ENCODE data around the gene KIFAP3. TPM values are rescaled to one million over a fixed set of nuclear protein-coding genes. Genes with fewer than 3 reads are reported as not detected.

KIFAP3 gene
- total and polyA plus RNA-seq, 4 donors = 4.5 to 11.1 (median 6.9) TPM

DNA sequence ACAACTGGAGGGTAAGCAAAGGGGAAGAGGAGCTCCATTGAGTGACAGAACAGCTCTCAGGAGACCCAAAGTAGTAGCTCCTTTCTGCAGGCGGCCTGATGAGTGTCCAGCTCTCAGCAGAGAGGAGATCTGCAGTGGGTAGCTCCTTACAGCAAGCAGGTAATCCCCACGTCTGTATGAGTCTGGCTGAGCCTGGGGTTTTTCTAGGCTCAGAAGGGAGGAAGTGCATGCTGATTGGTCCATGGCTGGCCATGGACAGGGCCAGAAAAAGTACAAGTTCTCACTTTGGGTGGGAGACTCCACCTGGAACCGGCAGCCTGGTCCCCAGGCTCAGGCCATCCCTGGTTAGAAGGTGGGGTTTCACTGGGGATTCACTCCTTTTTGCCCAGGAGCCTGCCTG, 129.9 kb downstream of the KIFAP3 start:
- no peak overlapping the region for H3K4me3 ChIP-seq (ENCODE audit: low read depth in 1 of 3, low read length in 3 of 3)
- TF ChIP-seq EGR1 (IDR thresholded peaks at IDR 0.05; ENCODE audit: low read depth in 2 of 2) (no peak), NR2F2 (IDR thresholded peaks at IDR 0.05) (no peak)
- H3K27me3 ChIP-seq (ENCODE audit: control insufficient read depth in 4 of 4, insufficient read depth in 4 of 4, low read length in 3 of 4) = no peaks in the 10 kb centered on the region
- no peaks in the 10 kb centered on the region for H3K9me3 ChIP-seq (ENCODE audit: control insufficient read depth in 4 of 4, low read length in 3 of 4)
- no peak for DNase-seq (ENCODE audit: low spot score)
- WGBS = 92% methylated on average over 3 of the region's 3 CpGs
- H3K4me1 ChIP-seq (ENCODE audit: control insufficient read depth in 4 of 4, insufficient read depth in 4 of 4, low read length in 3 of 4) = no peaks in the 10 kb centered on the region
- H3K36me3 ChIP-seq (ENCODE audit: control insufficient read depth in 4 of 4, insufficient read depth in 3 of 4, low read depth in 1 of 4, low read length in 3 of 4) = peaks cover 0 to 5% (median 0%) of the 10 kb centered on the region in 4 donors
- H3K9ac ChIP-seq (ENCODE audit: low read depth in 1 of 2, low read length in 2 of 2) = no peak overlapping the region
- no peak overlapping the region for H3K27ac ChIP-seq (ENCODE audit: low read depth in 1 of 2, low read length in 2 of 2)

DNA sequence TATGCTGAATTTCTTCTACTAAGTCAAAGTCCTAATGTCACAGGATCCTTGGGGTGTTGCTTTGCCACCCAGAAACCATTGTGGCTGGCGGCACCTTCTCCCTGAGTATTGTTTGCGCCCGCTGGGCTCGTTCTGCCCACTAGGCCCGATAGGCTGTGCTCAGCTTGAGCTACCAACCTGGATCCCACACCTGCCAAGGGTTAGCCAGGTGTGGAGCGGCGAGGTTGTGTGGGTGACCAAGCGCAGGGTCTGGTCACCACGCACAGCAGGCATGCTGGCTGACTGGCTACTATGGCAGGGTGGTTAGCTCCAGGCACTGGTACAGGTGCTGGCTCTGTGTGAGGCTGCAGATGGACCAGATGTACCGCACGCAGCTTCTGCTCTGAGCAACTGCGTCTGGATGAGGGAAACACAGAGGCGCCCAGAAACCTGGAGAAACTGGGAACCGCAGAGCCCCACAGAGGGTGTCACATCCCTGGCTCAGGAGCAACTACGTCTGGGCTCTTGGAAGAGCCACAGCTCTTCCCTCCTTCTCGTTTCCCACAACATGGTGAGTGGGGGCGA, 130.4 kb downstream of the KIFAP3 start:
- no peaks in the 10 kb centered on the region for H3K4me1 ChIP-seq (ENCODE audit: control insufficient read depth in 4 of 4, insufficient read depth in 4 of 4, low read length in 3 of 4)
- DNase-seq (ENCODE audit: low spot score) = no peak
- no peak overlapping the region for H3K9ac ChIP-seq (ENCODE audit: low read depth in 1 of 2, low read length in 2 of 2)
- H3K36me3 ChIP-seq (ENCODE audit: control insufficient read depth in 4 of 4, insufficient read depth in 3 of 4, low read depth in 1 of 4, low read length in 3 of 4) = peaks cover 0 to 5% (median 0%) of the 10 kb centered on the region in 4 donors
- 95% methylated on average over 17 of the region's 17 CpGs for WGBS
- no peak for TF ChIP-seq YY1 (IDR thresholded peaks at IDR 0.05)
- H3K9me3 ChIP-seq (ENCODE audit: control insufficient read depth in 4 of 4, low read length in 3 of 4) = no peaks in the 10 kb centered on the region
- H3K27me3 ChIP-seq (ENCODE audit: control insufficient read depth in 4 of 4, insufficient read depth in 4 of 4, low read length in 3 of 4) = no peaks in the 10 kb centered on the region
- H3K4me3 ChIP-seq (ENCODE audit: low read depth in 1 of 3, low read length in 3 of 3) = no peak overlapping the region
- H3K27ac ChIP-seq (ENCODE audit: low read depth in 1 of 2, low read length in 2 of 2) = no peak overlapping the region

DNA sequence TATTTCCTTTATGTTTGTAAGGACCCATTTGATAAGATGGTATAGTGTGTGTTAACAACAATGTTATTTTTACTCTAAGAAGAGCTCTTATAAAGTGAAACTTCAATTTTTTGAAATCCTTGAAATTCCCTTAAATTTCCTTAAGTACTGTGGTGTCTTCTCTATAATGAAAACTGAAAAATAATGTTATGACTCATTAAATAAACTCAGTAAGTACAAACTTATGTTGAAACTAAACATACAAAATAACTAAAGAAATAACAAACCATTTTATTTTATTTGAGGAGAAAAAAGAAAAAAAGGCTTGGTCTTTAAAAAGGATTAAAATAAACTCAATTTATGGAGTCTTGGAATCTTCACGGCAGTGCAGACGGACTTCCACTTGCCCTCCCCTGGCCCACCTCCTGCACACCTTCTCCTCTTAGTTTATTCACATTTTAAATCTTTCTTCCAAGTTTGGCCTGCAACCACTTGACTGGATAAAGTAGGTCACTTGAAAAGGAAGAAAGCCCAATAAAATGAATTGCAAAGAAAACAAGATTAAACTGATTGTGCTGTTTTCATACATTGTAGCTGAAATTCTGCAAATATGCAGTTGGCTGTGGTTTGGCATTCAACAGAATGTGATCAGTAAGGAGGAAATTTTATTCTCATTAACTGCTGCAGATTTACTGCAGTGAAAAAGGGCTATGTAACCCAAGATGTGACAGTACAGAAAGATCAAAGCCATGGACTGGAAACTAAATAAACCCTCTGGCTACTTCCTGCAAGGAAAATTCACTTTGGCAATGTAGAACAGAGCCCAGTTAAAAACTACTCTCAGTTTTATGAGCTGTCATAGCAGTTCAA, 132.3 kb downstream of the KIFAP3 start:
- H3K27me3 ChIP-seq (ENCODE audit: control insufficient read depth in 4 of 4, insufficient read depth in 4 of 4, low read length in 3 of 4) = no peaks in the 10 kb centered on the region
- DNase-seq (ENCODE audit: low spot score) = no peak
- H3K4me1 ChIP-seq (ENCODE audit: control insufficient read depth in 4 of 4, insufficient read depth in 4 of 4, low read length in 3 of 4) = no peaks in the 10 kb centered on the region
- H3K4me3 ChIP-seq (ENCODE audit: low read depth in 1 of 3, low read length in 3 of 3) = no peak overlapping the region
- no peaks in the 10 kb centered on the region for H3K9me3 ChIP-seq (ENCODE audit: control insufficient read depth in 4 of 4, low read length in 3 of 4)
- 91% methylated on average over 2 of the region's 2 CpGs for WGBS
- TF ChIP-seq RXRA (IDR thresholded peaks at IDR 0.05) (no peak), NR2F2 (IDR thresholded peaks at IDR 0.05) (no peak), FOXA2 (IDR thresholded peaks at IDR 0.05) (no peak), EGR1 (IDR thresholded peaks at IDR 0.05; ENCODE audit: low read depth in 2 of 2) (no peak), GABPA (IDR thresholded peaks at IDR 0.05 in 1 of 2, conservative IDR thresholded peaks at IDR 0.05 in 1 of 2) (no peak), FOXA1 (IDR thresholded peaks at IDR 0.05) (no peak), CTCF (IDR thresholded peaks at IDR 0.05; ENCODE audit: low read depth, low read length, missing input control) (no peak), SP1 (IDR thresholded peaks at IDR 0.05) (no peak), HNF4A (conservative IDR thresholded peaks at IDR 0.05) (no peak), TAF1 (conservative IDR thresholded peaks at IDR 0.05) (no peak), YY1 (IDR thresholded peaks at IDR 0.05) (no peak)
- TF ChIP-seq, protein P1, sequence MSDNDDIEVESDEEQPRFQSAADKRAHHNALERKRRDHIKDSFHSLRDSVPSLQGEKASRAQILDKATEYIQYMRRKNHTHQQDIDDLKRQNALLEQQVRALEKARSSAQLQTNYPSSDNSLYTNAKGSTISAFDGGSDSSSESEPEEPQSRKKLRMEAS (IDR thresholded peaks at IDR 0.05) = no peak
- peaks cover 0 to 5% (median 0%) of the 10 kb centered on the region in 4 donors for H3K36me3 ChIP-seq (ENCODE audit: control insufficient read depth in 4 of 4, insufficient read depth in 3 of 4, low read depth in 1 of 4, low read length in 3 of 4)
- H3K9ac ChIP-seq (ENCODE audit: low read depth in 1 of 2, low read length in 2 of 2) = no peak overlapping the region
- no peak overlapping the region for H3K27ac ChIP-seq (ENCODE audit: low read depth in 1 of 2, low read length in 2 of 2)
